Liver (tissue), 9 donors: ENCODE data around the gene AHRR. TPM values are rescaled to one million over a fixed set of nuclear protein-coding genes. Genes with fewer than 3 reads are reported as not detected.
A peak's percentile ranks its signal among the peaks of the same experiment; 100 is the strongest.
"Not testable (repeated sequence)": the region's sequence is repeated elsewhere in the genome, so short reads cannot be mapped to it uniquely, and the experiment has no call there.

Source experiments
- DNase-seq: peaks from one replicate; pipeline ENCODE4 v3.0.0-alpha.2; 2017; ENCODE audit warnings: low spot score
- H3K27ac ChIP-seq, 2 donors: one replicate each; pipeline ENCODE4 v1.7.0; 2013; ENCODE audit warnings: inconsistent platforms in 2 of 2, low read length in 2 of 2, control low read depth in 1 of 2, low read depth in 1 of 2, mild to moderate bottlenecking in 1 of 2
- H3K27me3 ChIP-seq, 4 donors: one replicate each; pipeline versions ENCODE4 v1.6.1 to v1.7.0; 2013; ENCODE audit warnings: low read length in 3 of 4, inconsistent platforms in 1 of 4, mild to moderate bottlenecking in 1 of 4, moderate library complexity in 1 of 4; ENCODE audit not compliant: control insufficient read depth in 4 of 4, insufficient read depth in 4 of 4
- H3K36me3 ChIP-seq, 4 donors: one replicate each; pipeline versions ENCODE4 v1.6.1 to v1.7.0; 2013; ENCODE audit warnings: low read length in 3 of 4, mild to moderate bottlenecking in 3 of 4, low read depth in 1 of 4, moderate library complexity in 1 of 4; ENCODE audit not compliant: control insufficient read depth in 4 of 4, insufficient read depth in 3 of 4
- H3K4me1 ChIP-seq, 4 donors: one replicate each; pipeline versions ENCODE4 v1.6.1 to v1.7.0; 2013; ENCODE audit warnings: low read length in 3 of 4, mild to moderate bottlenecking in 3 of 4, moderate library complexity in 1 of 4; ENCODE audit not compliant: control insufficient read depth in 4 of 4, insufficient read depth in 4 of 4
- H3K4me3 ChIP-seq, 3 donors: one replicate each; pipeline versions ENCODE4 v1.6.1 to v1.7.0; 2013; ENCODE audit warnings: low read length in 3 of 3, control low read depth in 1 of 3, low read depth in 1 of 3, mild to moderate bottlenecking in 1 of 3
- H3K9ac ChIP-seq, 2 donors: one replicate each; pipeline ENCODE4 v1.7.0; 2013; ENCODE audit warnings: low read length in 2 of 2, mild to moderate bottlenecking in 2 of 2, moderate library complexity in 2 of 2, control low read depth in 1 of 2, low read depth in 1 of 2
- H3K9me3 ChIP-seq, 4 donors: one replicate each; pipeline versions ENCODE4 v1.6.1 to v1.7.0; 2013; ENCODE audit warnings: low read length in 3 of 4; ENCODE audit not compliant: control insufficient read depth in 4 of 4
- CTCF ChIP-seq: fragments of 150-350 bp; IDR thresholded peaks from 2 replicates; pipeline ENCODE4 v1.5.1; 2017; ENCODE audit warnings: improper control_type of control experiment, low read depth, low read length; ENCODE audit not compliant: missing input control
- EGR1 ChIP-seq, 2 donors: IDR thresholded peaks; 2 replicates each; pipeline ENCODE4 v1.6.1; 2016 to 2018; ENCODE audit warnings: antibody characterized with exemption in 2 of 2, low read depth in 2 of 2
- FOXA1 ChIP-seq: IDR thresholded peaks from 2 replicates; pipeline ENCODE4 v1.6.1; 2016; ENCODE audit warnings: antibody characterized with exemption
- FOXA2 ChIP-seq: IDR thresholded peaks from 2 replicates; pipeline ENCODE4 v1.6.1; 2016; ENCODE audit warnings: antibody characterized with exemption
- GABPA ChIP-seq, 2 donors: IDR thresholded peaks in 1 of 2; conservative IDR thresholded peaks in 1 of 2; 2 replicates each; pipeline ENCODE4 v1.6.1; 2016; ENCODE audit warnings: antibody characterized with exemption in 2 of 2, mild to moderate bottlenecking in 1 of 2, moderate library complexity in 1 of 2
- HNF4A ChIP-seq, 2 donors: conservative IDR thresholded peaks; 2 replicates each; pipeline ENCODE4 v1.6.1; 2016; ENCODE audit warnings: antibody characterized with exemption in 2 of 2, mild to moderate bottlenecking in 2 of 2
- HNF4G ChIP-seq: IDR thresholded peaks from 2 replicates; pipeline ENCODE4 v1.6.1; 2016; ENCODE audit warnings: antibody characterized with exemption
- JUND ChIP-seq, 2 donors: IDR thresholded peaks; 2 replicates each; pipeline ENCODE4 v1.6.1; 2016; ENCODE audit warnings: antibody characterized with exemption in 2 of 2
- MAX ChIP-seq: IDR thresholded peaks from 2 replicates; pipeline ENCODE4 v1.6.1; 2016; ENCODE audit warnings: antibody characterized with exemption
- NR2F2 ChIP-seq: IDR thresholded peaks from 2 replicates; pipeline ENCODE4 v1.6.1; 2016; ENCODE audit warnings: antibody characterized with exemption
- RAD21 ChIP-seq, 2 donors: IDR thresholded peaks; 2 replicates each; pipeline ENCODE4 v1.6.1; 2016; ENCODE audit warnings: antibody characterized with exemption in 2 of 2, mild to moderate bottlenecking in 2 of 2
- REST ChIP-seq: IDR thresholded peaks from 2 replicates; pipeline ENCODE4 v1.6.1; 2016; ENCODE audit warnings: antibody characterized with exemption, mild to moderate bottlenecking
- RXRA ChIP-seq, 2 donors: IDR thresholded peaks; 2 replicates each; pipeline ENCODE4 v1.6.1; 2017 to 2018; ENCODE audit warnings: antibody characterized with exemption in 2 of 2, mild to moderate bottlenecking in 1 of 2
- SP1 ChIP-seq: IDR thresholded peaks from 2 replicates; pipeline ENCODE4 v1.6.1; 2018; ENCODE audit warnings: antibody characterized with exemption, mild to moderate bottlenecking
- TAF1 ChIP-seq: conservative IDR thresholded peaks from 2 replicates; pipeline ENCODE4 v1.6.1; 2016; ENCODE audit warnings: antibody characterized with exemption, mild to moderate bottlenecking
- YY1 ChIP-seq: IDR thresholded peaks from 2 replicates; pipeline ENCODE4 v1.6.1; 2016; ENCODE audit warnings: antibody characterized with exemption, mild to moderate bottlenecking
- ZBTB33 ChIP-seq: IDR thresholded peaks from 2 replicates; pipeline ENCODE4 v1.6.1; 2016; ENCODE audit warnings: antibody characterized with exemption
- WGBS: extraction: QIAGEN DNeasy Blood & Tissue Kit; methylation state at CpG from one replicate; pipeline ENCODE4 v1.1.7; 2013; 5-methylcytosine and 5-hydroxymethylcytosine counted together
- polyA plus RNA-seq, 2 donors: library from polyadenylated mRNA; stranded (reverse) in 1 of 2; unstranded in 1 of 2; fragments of 200-250 nt in 1 of 2; fragments of >200 nt in 1 of 2; fragmentation: Nextera tagmentation in 1 of 2; extraction: Ambion mirVana in 1 of 2; gene quantifications; one replicate each; pipeline versions ENCODE4 v1.2.1 to v1.2.3, GENCODE V29; 2013 to 2015
- total RNA-seq, 2 donors: library from RNA; depleted of rRNA; stranded (reverse); fragments of >200 nt; gene quantifications; one replicate each; pipeline ENCODE4 v1.2.3, GENCODE V29; 2014
- donor health status: healthy.
- donor health status: healthy.
- donor health status: healthy.
- donor health status: healthy.
- donor health status: healthy.

AHRR gene
- total and polyA plus RNA-seq, 4 donors = 0.15 to 0.47 (median 0.24) TPM

- no peak for TF ChIP-seq REST
- no peak for TF ChIP-seq SP1
- no peak for TF ChIP-seq YY1
- no peak for TF ChIP-seq HNF4A (conservative IDR thresholded peaks at IDR 0.05)
- no peak for TF ChIP-seq ZBTB33
- no peak for TF ChIP-seq EGR1 (IDR thresholded peaks at IDR 0.05; ENCODE audit: low read depth in 2 of 2)
- no peak for TF ChIP-seq GABPA (IDR thresholded peaks at IDR 0.05 in 1 of 2, conservative IDR thresholded peaks at IDR 0.05 in 1 of 2)
- TF ChIP-seq RXRA (IDR thresholded peaks at IDR 0.05) = no peak
- TF ChIP-seq CTCF = no peak
- no peak for TF ChIP-seq HNF4G
- TF ChIP-seq RAD21 (IDR thresholded peaks at IDR 0.05) = no peak
- TF ChIP-seq FOXA2 = no peak
- no peak for TF ChIP-seq MAX
- TF ChIP-seq FOXA1 = no peak
- no peak for TF ChIP-seq TAF1
- TF ChIP-seq NR2F2 = no peak
- no peak for TF ChIP-seq JUND (IDR thresholded peaks at IDR 0.05)
- Histone ChIP-seq H3K4me1 (peaks cover 0 to 2% (median 0%) of the 10 kb centered on the region in 4 donors), H3K9ac (no peak overlapping the region), H3K9me3 (no peaks in the 10 kb centered on the region), H3K4me3 (no peak overlapping the region), H3K27me3 (no peaks in the 10 kb centered on the region), H3K27ac (no peak overlapping the region), H3K36me3 (no peaks in the 10 kb centered on the region)
- WGBS = 85% methylated on average over 24 of the region's 24 CpGs
- peak; percentile 28 for DNase-seq
Measured at GRCh38 chr5:401146-402034, 79.9 kb downstream of the AHRR start.

GRCh38 chr5:402219-402614 is 80.7 kb downstream of the AHRR start:
- not testable (repeated sequence) for DNase-seq, H3K27me3 ChIP-seq, H3K4me3 ChIP-seq, H3K4me1 ChIP-seq, H3K36me3 ChIP-seq, H3K27ac ChIP-seq, H3K9ac ChIP-seq, H3K9me3 ChIP-seq
- 89% methylated on average over 17 of the region's 17 CpGs for WGBS
